GM19438 (cell line): ENCODE data around the gene PLA2G2F.

Experiments used
- ATAC-seq: cut with Tn5 transposase; IDR thresholded peaks from one replicate; pipeline ENCODE4 v1.9.1; 2021; ENCODE audit warnings: low read depth; ENCODE audit not compliant: unreplicated experiment

Gene PLA2G2F

GRCh38 chr1:20187103-20187812 lies 48.1 kb downstream of the PLA2G2F start:
- no peak for ATAC-seq

DNA sequence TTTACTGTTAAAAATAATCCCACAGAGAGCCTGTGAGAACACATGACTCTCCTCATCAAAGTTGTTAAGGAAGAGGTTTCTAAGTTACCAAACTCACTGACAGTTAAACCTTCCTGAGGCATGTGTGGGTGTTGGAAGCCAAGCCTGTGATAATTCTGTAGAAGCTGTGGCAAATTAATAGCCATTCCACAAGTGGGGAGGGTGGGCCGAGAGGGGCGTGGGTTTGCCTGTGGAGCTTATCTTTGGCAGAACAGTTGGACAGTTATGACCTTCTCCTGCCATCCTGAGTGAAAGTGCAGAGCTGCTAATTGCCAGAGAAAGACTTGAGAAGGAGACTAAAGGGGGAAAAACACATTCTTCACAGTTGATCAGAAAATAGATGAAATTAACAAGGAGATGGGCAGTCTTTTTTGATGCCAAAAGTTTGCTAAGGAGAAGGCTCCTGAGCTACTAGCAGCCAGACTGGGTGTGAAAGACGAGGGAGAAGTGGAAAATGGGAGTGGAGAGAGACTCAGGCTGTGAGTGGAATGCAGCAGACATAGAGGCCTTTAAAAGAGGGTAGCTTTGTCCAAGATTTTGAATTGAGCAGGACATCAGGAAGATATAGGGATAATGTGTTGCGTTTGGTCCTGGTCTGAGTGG lies 48.8 kb downstream of the PLA2G2F start:
- no peak for ATAC-seq

DNA sequence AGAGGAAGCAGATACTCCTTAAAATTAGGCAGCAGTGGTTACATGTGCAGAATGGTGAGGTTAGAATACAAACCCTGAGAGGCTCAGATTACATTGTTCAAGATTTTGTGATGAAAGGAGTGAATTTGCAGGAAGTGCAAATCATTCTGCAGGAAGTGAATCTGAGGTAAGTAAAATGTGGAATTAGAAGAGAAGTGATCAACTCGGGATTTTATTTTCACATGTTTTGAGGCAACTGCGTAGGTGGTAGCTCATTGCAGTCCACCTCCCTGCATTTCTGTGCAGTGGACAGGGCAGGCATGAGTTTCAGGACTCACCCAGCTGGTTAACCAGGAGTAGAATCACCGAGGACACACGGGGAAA lies 49.3 kb downstream of the PLA2G2F start:
- ATAC-seq = no peak

DNA sequence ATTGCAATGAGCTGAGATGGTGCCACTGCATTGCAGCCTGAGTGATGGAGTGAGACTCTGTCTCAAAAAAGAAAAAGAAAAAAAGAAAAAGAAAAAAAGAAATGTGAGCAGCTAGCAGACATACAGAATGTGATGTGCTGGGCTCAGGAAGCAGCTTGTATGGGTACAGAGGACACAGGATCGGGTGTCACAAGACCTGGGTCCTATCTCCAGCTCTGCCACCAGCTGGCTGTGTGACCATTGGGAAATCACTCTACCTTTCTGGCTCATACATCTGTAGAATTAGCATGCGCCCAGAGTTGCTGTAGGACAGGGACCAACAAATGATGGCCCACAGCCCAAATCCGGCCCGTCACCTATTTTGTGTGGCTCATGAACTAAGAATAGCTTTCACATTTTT lies 50.5 kb downstream of the PLA2G2F start:
- ATAC-seq = no peak

GRCh38 chr1:20190256-20191160 lies 51.4 kb downstream of the PLA2G2F start:
- ATAC-seq = no peak

- no peak for ATAC-seq
Observed at GRCh38 chr1:20191266-20191825, 52.2 kb downstream of the PLA2G2F start.

- no peak for ATAC-seq
Observed at GRCh38 chr1:20192364-20192763, 53.2 kb downstream of the PLA2G2F start.

DNA sequence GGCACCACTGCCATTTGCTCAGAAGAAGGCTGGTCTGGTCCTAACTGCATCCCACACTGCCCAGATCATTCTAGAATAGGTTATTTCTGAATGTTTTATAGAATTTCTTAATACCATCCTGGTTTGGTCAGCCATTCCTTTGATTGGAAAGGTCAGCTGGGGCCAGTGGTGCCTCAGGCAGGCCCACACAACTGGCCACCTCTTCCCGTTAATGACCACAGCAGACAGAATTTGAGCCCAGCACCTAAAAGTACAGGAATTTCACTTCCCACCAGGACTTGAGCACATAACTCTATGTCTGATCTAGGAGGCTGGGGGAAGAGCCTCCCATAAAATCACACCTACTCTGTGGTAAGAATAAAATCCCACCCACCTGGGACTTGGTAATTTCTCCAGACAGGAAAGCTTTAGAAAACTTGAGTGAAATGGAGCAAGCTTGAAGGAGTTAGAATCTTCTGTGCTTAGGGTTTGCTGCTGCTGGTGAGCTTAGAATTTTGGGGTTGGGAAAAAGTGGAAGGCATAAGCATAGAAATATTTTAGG lies 53.8 kb downstream of the PLA2G2F start:
- no peak for ATAC-seq

DNA sequence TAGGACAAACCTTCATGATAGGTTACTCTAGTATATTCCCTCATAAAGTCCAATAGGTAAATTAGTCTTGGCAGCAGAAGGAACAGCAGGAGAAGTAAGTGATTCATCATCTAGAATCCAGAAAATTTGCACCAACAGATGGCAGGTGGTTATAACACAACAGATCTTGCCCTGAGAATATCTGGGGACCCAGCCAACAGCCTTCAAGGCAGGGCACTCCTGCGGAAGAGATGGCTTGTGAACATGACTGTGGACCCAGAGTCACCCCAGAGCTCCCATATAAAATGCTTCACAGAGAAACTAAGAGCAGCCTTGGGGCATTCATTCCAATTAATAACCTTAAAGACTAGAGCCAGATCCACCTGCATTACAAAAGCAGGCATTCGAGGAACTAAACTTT lies 55.1 kb downstream of the PLA2G2F start:
- ATAC-seq = no peak

DNA sequence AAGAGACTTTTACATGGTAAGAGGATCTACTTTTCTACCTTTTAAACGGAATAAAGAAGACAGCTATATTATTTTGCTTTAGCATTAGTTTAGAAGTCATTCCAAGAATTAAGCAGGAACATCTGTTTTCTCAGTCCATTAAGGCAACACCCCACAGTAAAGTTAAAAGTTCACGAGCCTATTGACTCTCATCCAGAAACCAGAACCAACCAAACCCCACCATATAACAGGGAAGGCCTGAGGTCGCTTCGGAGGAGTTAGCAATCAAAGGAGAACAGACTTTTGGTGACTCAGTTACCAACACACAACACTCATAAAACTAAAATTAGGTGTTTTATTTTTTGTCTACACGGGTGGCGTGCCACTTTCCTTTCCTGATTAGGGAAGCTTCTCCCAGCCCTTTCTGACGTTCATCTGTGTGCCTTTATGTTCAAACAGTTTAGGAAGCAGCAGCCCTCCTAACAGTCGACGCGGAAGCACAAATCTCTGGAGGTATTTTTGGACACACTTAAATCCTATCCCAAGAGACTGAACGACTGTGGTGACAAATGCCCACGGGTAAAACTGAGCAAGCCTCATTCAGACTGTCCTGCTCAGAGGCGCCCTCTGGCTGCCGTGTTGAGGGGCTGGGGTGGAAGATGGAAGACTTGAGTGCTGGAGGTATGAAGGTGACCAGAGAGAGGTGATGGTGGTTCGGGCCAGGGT lies 55.8 kb downstream of the PLA2G2F start:
- ATAC-seq = no peak

DNA sequence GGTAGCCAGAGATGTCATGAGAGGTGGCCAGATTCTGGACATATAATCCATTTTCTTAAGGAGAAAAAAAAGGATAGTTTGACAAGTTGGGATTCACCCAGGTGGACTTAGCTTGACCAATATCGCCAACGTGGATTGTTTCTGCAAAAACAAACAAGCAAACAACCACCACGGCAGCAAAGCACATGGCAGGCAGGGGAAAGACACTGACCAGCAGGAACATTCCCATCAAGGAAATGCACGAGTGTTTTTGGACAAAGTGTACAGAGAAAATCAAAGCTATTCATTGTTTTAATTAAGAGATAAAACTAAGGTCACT lies 56.3 kb downstream of the PLA2G2F start:
- no peak for ATAC-seq

- no peak for ATAC-seq
Observed at GRCh38 chr1:20197329-20197791, 58.2 kb downstream of the PLA2G2F start.

- no peak for ATAC-seq
Observed at GRCh38 chr1:20198296-20198695, 59.2 kb downstream of the PLA2G2F start.

DNA sequence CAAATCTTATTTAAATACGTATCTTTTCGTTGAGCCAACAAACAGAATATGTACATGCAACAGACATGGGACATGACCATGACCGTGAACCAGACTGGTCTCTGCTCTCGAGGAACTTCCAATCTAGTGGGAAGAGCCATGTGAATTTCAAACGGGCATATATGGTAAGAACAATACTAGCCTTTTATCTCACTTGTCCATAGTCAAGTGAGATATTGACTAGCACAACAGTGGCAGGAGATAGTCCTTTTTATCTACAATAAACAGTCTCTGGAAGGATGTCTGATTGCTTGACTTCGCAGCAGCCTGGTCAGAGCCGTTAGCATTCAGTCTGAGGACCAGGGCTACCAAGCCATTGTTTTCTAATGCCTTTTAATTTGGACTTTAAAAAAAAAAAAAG lies 59.8 kb downstream of the PLA2G2F start:
- no peak for ATAC-seq

GRCh38 chr1:20199403-20199802 lies 60.3 kb downstream of the PLA2G2F start:
- no peak for ATAC-seq

GRCh38 chr1:20199840-20200239 lies 60.7 kb downstream of the PLA2G2F start:
- ATAC-seq = no peak
